ENCODE results near the gene RCAN1. TPM values are rescaled to one million over a fixed set of nuclear protein-coding genes. Genes with fewer than 3 reads are reported as not detected.

Gene RCAN1
- total and polyA plus RNA-seq, 2 of the 13 experiments (the other 11 are each of a cell fraction or from before 2014, with no cell fraction given): 9.4 to 34.1 TPM

- TF ChIP-seq ZNF281 (CRISPR knock-in tag; IDR thresholded peaks at IDR 0.05; ENCODE audit: borderline replicate concordance) (peak; percentile 16; the same call in 1 of the 2 replicates), PRDM4 (CRISPR knock-in tag; IDR thresholded peaks at IDR 0.05; ENCODE audit: borderline replicate concordance) (no peak), CREB3 (CRISPR knock-in tag; IDR thresholded peaks at IDR 0.05) (no peak), SPEN (CRISPR knock-in tag; IDR thresholded peaks at IDR 0.05; ENCODE audit: low read depth) (0 out of 2 replicates have a peak, but pooled peaks have one; percentile 28), MED1 (CRISPR knock-in tag; IDR thresholded peaks at IDR 0.05) (no peak), POGK (CRISPR knock-in tag; conservative IDR thresholded peaks at IDR 0.05) (peak; percentile 75), MYPOP (CRISPR knock-in tag; IDR thresholded peaks at IDR 0.05) (no peak), THAP9 (CRISPR knock-in tag; IDR thresholded peaks at IDR 0.05; ENCODE audit: borderline replicate concordance) (0 out of 2 replicates have a peak, but pooled peaks have one; percentile 25), CEBPB (IDR thresholded peaks at IDR 0.05; ENCODE audit: borderline replicate concordance, low read depth, low read length) (no peak), ZFP41 (CRISPR knock-in tag; IDR thresholded peaks at IDR 0.05; ENCODE audit: borderline replicate concordance) (no peak), NR1H2 (CRISPR knock-in tag; IDR thresholded peaks at IDR 0.05; ENCODE audit: borderline replicate concordance, low read depth) (no peak), THAP11 (CRISPR knock-in tag; IDR thresholded peaks at IDR 0.05) (peak; percentile 42; the same call in 1 of the 2 replicates), RXRA (CRISPR knock-in tag; IDR thresholded peaks at IDR 0.05) (0 out of 2 replicates have a peak, but pooled peaks have one; percentile 42), ZNF10 (CRISPR knock-in tag; IDR thresholded peaks at IDR 0.05; ENCODE audit: borderline replicate concordance, low read depth) (no peak)
Observed at GRCh38 chr21:34510148-34511142, 104.5 kb downstream of the RCAN1 start (continued).

Data from HepG2 (cell line).